GM12891 (cell line): ENCODE results near the gene HDAC1.

Experiments
- POLR2A ChIP-seq: IDR thresholded peaks from 2 replicates; pipeline ENCODE4 v1.6.1; 2011; ENCODE audit warnings: low read depth, low read length, control low read depth
- POLR2AphosphoS5 ChIP-seq: IDR thresholded peaks from 2 replicates; pipeline ENCODE4 v1.6.1; 2011; ENCODE audit warnings: low read depth, low read length, control low read depth

- TF ChIP-seq POLR2A: no peak
- TF ChIP-seq POLR2AphosphoS5: no peak
Measured at GRCh38 chr1:32352239-32352745, 60.4 kb downstream of the HDAC1 start.
